Kidney tubule cell (primary cell): Measurements from ENCODE around the gene MYO1D.

ENCODE experiments used
- DNase-seq: peaks from one replicate; pipeline ENCODE4 v3.0.0-alpha.2; 2018; ENCODE audit warnings: low spot score

MYO1D gene

GRCh38 chr17:32819035-32819434, 57.9 kb downstream of the MYO1D start:
- DNase-seq, result no peak

- no peak for DNase-seq
Observed at GRCh38 chr17:32815460-32815859, 61.5 kb downstream of the MYO1D start.

DNA sequence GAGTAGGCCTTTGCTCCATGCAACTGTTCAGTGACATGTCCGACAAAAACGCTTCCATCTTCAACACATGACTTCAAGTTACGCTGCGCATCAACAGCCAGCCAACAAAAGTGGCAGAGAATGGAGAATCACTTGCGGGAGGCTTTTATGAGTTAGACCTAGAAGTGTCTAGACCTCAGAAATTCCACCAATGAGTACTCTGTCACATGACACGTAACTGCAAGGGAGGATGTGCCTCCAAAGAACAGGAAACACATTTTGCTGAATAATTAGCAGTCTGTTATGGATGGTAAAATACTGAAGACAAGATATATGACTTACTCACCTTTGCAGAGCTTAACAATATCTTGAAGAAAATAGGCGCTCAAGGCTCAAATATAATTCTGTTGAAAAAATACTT, 62.1 kb downstream of the MYO1D start:
- DNase-seq, result no peak

- no peak for DNase-seq
Observed at GRCh38 chr17:32813021-32813420, 63.9 kb downstream of the MYO1D start.

- DNase-seq, result no peak
Observed at GRCh38 chr17:32810690-32811089, 66.2 kb downstream of the MYO1D start.

DNA sequence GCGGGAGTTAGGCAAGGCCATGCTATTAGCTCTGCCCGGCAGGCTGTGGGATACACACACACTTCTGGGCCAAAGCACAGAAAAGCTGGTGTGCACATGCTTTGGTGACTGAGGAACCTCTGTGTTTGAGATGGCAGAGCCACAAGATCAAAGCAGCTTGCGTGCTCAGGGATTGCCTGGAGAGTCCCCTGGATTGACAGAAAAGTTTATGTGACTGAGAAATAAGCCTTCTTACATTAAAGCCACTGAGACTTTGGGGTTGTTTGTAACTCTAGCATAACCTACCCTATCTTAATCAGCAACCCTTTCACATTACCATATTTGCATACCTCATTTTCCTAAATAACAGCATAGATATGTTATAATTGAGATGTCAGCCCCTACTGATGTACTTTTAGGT, 69.3 kb downstream of the MYO1D start:
- no peak for DNase-seq

DNA sequence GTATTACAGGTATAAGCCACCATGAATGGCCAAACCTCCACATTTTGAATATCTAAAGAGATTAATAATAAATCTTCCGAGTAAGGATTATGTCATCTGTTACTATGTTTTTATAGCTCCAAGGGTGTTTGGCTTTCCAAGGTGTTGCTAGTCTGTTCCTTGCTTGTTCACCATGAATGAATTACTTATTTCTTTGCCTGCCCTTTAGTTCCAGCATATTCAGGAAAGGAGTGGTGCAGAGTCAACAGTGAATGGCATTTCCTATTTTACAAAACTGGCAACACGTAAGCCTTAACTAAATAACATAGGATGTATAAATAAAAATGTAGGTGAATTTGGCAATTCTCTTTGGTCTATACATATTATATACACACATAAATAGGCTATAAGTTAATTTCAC, 70.3 kb downstream of the MYO1D start:
- peak; percentile 55 for DNase-seq

GRCh38 chr17:32805029-32805976, 71.6 kb downstream of the MYO1D start:
- DNase-seq, result no peak

DNA sequence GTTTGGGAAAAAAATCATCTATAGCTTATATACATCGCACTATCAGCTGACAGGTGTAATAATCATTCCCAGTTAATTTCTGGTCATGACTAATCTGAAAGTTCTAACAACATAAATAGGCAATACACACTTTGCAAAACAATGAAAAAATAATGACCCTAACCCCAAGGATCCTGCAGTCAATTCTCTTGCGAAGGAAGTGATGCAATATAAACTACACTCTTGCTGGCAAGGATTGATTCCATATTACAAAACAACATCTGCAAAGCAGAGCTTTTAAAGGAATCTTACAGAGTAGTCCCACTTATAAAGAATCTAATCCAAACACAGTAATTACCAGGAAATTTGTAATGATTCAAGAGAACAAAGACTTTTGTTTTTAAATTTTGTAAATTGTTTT, 73.4 kb downstream of the MYO1D start:
- no peak for DNase-seq

- DNase-seq, result no peak
Observed at GRCh38 chr17:32802306-32802705, 74.6 kb downstream of the MYO1D start.

- no peak for DNase-seq
Observed at GRCh38 chr17:32801641-32802040, 75.3 kb downstream of the MYO1D start.

GRCh38 chr17:32801193-32801592, 75.7 kb downstream of the MYO1D start:
- DNase-seq, result no peak

DNA sequence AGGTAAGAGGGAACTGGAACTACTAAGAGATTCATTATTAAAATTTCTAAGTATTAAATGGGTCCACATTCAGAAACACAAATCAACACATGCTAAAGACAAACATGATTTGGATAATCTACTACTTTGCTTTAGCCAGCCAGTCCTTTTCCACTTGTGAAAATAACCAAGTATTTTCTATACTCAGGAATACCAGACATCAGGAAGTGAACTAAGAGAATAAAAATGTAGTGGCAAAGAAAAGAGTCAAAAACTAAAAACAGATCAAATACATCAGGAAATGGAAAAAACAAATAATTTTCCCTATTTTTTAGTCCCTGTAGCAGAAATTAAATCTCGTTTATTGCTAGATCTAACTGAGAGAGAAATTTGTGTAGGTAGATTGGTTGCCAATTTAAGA, 78.0 kb downstream of the MYO1D start:
- no peak for DNase-seq

DNA sequence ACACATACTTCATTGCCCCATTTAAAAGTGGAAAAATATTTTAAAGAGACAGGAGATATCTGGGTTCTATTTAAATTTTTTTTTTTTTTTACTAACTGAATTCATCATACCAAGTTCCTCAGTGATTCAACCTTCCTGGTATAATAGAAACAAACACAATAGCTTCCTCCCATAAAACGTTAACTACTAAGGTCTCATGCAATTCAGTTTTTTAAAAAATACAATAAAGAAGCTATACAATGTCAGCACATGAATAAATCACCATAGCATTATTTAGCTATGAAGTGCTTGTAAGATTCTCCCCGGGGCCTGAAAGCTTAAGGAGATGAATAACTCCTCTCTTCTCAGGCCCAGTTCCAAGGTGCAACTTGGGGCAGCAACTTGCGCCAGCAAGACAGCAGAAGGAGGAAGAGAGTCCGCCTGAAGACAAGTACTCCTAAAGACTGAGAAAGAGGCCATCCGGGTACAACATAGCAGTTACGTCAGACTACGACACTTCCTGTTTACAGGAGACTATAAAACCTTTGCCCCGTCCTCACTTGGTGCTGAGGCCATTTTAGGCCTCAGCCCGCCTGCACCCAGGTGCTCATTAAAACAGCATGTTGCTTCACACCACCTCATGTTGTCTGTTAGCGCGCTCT, 81.5 kb downstream of the MYO1D start:
- DNase-seq, result no peak

- DNase-seq, result no peak
Observed at GRCh38 chr17:32794533-32795246, 82.2 kb downstream of the MYO1D start.

DNA sequence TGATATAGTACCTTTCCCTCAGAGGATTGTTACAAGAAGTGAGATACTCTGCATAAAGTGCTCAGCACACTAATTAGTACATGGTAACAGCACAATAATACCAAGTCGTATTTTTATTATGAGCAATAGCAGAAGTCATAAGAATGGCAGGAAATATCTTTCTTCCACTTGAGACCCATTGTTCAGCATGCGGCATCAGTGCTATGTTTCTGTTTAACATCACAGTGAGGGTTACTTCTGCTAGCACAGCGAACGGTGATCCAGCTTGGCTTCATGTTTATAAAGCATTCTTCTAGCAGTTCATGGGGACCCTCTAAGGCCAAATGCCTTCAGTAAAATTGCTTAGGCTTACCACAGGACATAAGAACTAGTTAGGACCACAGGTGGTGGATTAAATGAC, 83.1 kb downstream of the MYO1D start:
- no peak for DNase-seq

DNA sequence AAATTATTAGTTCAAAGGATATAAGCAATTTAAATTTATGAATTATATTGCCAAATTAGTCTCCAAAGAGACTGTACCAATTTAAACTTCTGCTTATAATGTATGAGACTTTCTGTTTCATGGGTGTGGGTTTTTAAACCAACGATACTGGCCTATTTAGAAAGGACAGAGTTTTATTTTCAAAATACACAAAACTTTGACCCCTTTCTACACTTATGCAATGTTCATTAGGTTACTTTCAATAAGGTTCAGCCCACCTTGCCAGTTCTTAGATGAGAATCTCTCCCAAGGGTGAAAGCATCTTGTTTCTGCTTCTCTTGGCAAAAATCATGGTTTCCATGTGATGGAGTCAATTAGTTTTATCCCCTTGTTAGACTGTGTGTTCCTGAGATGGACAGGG, 84.7 kb downstream of the MYO1D start:
- no peak for DNase-seq

- no peak for DNase-seq
Observed at GRCh38 chr17:32786169-32786568, 90.8 kb downstream of the MYO1D start.

- no peak for DNase-seq
Observed at GRCh38 chr17:32784113-32784512, 92.8 kb downstream of the MYO1D start.

GRCh38 chr17:32783602-32784001, 93.3 kb downstream of the MYO1D start:
- peak; percentile 76 for DNase-seq

GRCh38 chr17:32780721-32781120, 96.2 kb downstream of the MYO1D start:
- DNase-seq, result no peak

- DNase-seq, result no peak
Observed at GRCh38 chr17:32777922-32778321, 99.0 kb downstream of the MYO1D start.

- peak; percentile 59 for DNase-seq
Observed at GRCh38 chr17:32777436-32777835, 99.5 kb downstream of the MYO1D start.
